ENCODE measurements around the gene CLEC2D. TPM values are rescaled to one million over a fixed set of nuclear protein-coding genes. Genes with fewer than 3 reads are reported as not detected.

The CLEC2D gene
- total RNA-seq, 1 experiment from 2014 or later: 32.6 TPM

GRCh38 chr12:9730591-9730990 is 61.1 kb downstream of the CLEC2D start:
- Histone ChIP-seq H3K4me3 (no peak overlapping the region), H4K20me1 (ENCODE audit: insufficient read depth) (no peaks in the 10 kb centered on the region), H3K27ac (no peak overlapping the region), H2AFZ (no peak overlapping the region), H3K79me2 (ENCODE audit: low read depth) (no peaks in the 10 kb centered on the region), H3K36me3 (ENCODE audit: low read depth) (no peaks in the 10 kb centered on the region), H3K27me3 (ENCODE audit: insufficient read depth, low read depth) (no peaks in the 10 kb centered on the region), H3K9me3 (ENCODE audit: insufficient read depth, low read depth) (no peaks in the 10 kb centered on the region), H3K9me2 (ENCODE audit: insufficient read depth) (no peaks in the 10 kb centered on the region), H3K4me2 (no peak overlapping the region), H3F3A (ENCODE audit: insufficient read depth, low read depth) (no peaks in the 10 kb centered on the region), H3K4me1 (replicated peaks; ENCODE audit: insufficient read depth) (peaks cover 8% of the 10 kb centered on the region; the same call in 1 of the 2 replicates)
- intact Hi-C loops (cut with micrococcal nuclease; ENCODE audit: unreplicated experiment): no loop called here
- TF ChIP-seq EZH2 (IDR thresholded peaks at IDR 0.05; ENCODE audit: low read depth) (no peak), CTCF (conservative IDR thresholded peaks at IDR 0.05) (no peak)
- DNase-seq: no peak
- ChIA-PET POLR2A (ENCODE audit: unreplicated experiment) (interaction anchor here (0.6 kb wide), 1 partner anchor 68 kb away, joined by 4 read pairs; no protein-coding TSS in a partner anchor), CTCF (no interaction called here)
- BruUV-seq (replicated peaks): no TSS peak

- Histone ChIP-seq H3K4me3 (no peak overlapping the region), H3K27me3 (ENCODE audit: insufficient read depth, low read depth) (no peaks in the 10 kb centered on the region), H4K20me1 (ENCODE audit: insufficient read depth) (no peaks in the 10 kb centered on the region), H3K27ac (no peak overlapping the region), H3K79me2 (ENCODE audit: low read depth) (no peaks in the 10 kb centered on the region), H3K36me3 (ENCODE audit: low read depth) (no peaks in the 10 kb centered on the region), H3K9me2 (ENCODE audit: insufficient read depth) (no peaks in the 10 kb centered on the region), H3K4me1 (replicated peaks; ENCODE audit: insufficient read depth) (peaks cover 8% of the 10 kb centered on the region; the same call in 1 of the 2 replicates), H3K4me2 (no peak overlapping the region), H3F3A (ENCODE audit: insufficient read depth, low read depth) (no peaks in the 10 kb centered on the region), H3K9me3 (ENCODE audit: insufficient read depth, low read depth) (no peaks in the 10 kb centered on the region), H2AFZ (no peak overlapping the region)
- ChIA-PET CTCF (interaction anchor here (0.6 kb wide), 1 partner anchor 279 kb away, joined by 4 read pairs; no protein-coding TSS in a partner anchor), POLR2A (ENCODE audit: unreplicated experiment) (no interaction called here)
- TF ChIP-seq CTCF (conservative IDR thresholded peaks at IDR 0.05): no peak
- TF ChIP-seq EZH2 (IDR thresholded peaks at IDR 0.05; ENCODE audit: low read depth): no peak
- intact Hi-C loops (cut with micrococcal nuclease; ENCODE audit: unreplicated experiment): no loop called here
- DNase-seq: no peak
- no TSS peak for BruUV-seq (replicated peaks)
Observed at GRCh38 chr12:9731393-9731792, 61.9 kb downstream of the CLEC2D start.

GRCh38 chr12:9731797-9732196 is 62.3 kb downstream of the CLEC2D start:
- Histone ChIP-seq H2AFZ (no peak overlapping the region), H3K27me3 (ENCODE audit: insufficient read depth, low read depth) (no peaks in the 10 kb centered on the region), H3K9me2 (ENCODE audit: insufficient read depth) (no peaks in the 10 kb centered on the region), H3K27ac (no peak overlapping the region), H3K4me3 (no peak overlapping the region), H3K4me2 (no peak overlapping the region), H3K9me3 (ENCODE audit: insufficient read depth, low read depth) (no peaks in the 10 kb centered on the region), H4K20me1 (ENCODE audit: insufficient read depth) (no peaks in the 10 kb centered on the region), H3K79me2 (ENCODE audit: low read depth) (no peaks in the 10 kb centered on the region), H3K4me1 (replicated peaks; ENCODE audit: insufficient read depth) (peaks cover 8% of the 10 kb centered on the region; the same call in 1 of the 2 replicates), H3F3A (ENCODE audit: insufficient read depth, low read depth) (no peaks in the 10 kb centered on the region), H3K36me3 (ENCODE audit: low read depth) (no peaks in the 10 kb centered on the region)
- no peak for TF ChIP-seq CTCF (conservative IDR thresholded peaks at IDR 0.05)
- no peak for TF ChIP-seq EZH2 (IDR thresholded peaks at IDR 0.05; ENCODE audit: low read depth)
- BruUV-seq (replicated peaks): no TSS peak
- intact Hi-C loops (cut with micrococcal nuclease; ENCODE audit: unreplicated experiment): no loop called here
- POLR2A ChIA-PET (ENCODE audit: unreplicated experiment): no interaction called here
- CTCF ChIA-PET: no interaction called here
- no peak for DNase-seq

Measured in PC-9 (cell line).